Measurements from ENCODE around the gene DNAJC16. TPM values are rescaled to one million over a fixed set of nuclear protein-coding genes. Genes with fewer than 3 reads are reported as not detected.
"Not testable (repeated sequence)": the region's sequence is repeated elsewhere in the genome, so short reads cannot be mapped to it uniquely, and the experiment has no call there.

DNAJC16 gene
- total RNA-seq, 1 donor from 2014 or later: 19.8 TPM

- ATAC-seq: no peak
Measured at GRCh38 chr1:15507278-15507677, 19.4 kb upstream of the DNAJC16 start.

GRCh38 chr1:15508700-15509487 is 17.8 kb upstream of the DNAJC16 start:
- ATAC-seq: no peak

GRCh38 chr1:15509586-15509985 is 17.1 kb upstream of the DNAJC16 start:
- ATAC-seq: no peak

DNA sequence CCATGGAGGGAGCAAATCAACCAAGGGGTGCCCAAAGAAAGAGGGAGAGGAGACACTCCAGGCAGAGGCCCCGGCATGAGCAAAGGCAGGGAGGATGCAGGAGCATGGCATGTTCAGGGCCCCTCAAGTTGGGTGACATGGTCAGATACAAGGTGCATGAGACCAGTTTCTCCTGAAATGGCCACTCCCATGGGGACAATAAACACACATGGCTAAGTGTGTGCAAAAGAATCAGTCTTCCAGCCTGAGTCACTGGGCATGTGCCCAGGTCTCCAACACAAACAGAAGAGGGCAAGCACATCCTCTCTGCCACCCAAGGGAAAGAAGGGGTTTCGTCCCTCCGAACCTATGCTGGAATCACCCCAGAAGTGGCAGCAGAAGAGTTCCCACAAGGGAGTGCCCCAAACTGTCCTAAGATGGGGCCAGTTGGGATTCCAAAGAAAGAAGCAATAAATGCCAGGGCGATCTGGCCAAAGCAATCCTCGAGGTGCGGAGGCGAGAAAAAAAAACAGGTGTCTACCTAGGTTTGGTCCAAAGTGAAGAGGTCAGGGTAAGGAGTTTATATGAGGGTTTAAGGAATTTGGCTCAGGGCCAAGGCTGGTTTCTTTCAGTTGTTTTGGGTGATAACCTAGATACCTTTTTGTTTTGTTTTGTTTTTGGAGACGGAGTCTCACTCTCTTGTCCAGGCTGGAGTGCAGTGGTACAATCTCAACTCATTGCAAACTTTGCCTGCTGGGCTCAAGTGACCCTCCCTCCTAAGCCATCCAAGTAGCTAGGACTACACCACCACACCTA is 15.8 kb upstream of the DNAJC16 start:
- ATAC-seq: peak; percentile 69

GRCh38 chr1:15513192-15513591 is 13.5 kb upstream of the DNAJC16 start:
- no peak for ATAC-seq

DNA sequence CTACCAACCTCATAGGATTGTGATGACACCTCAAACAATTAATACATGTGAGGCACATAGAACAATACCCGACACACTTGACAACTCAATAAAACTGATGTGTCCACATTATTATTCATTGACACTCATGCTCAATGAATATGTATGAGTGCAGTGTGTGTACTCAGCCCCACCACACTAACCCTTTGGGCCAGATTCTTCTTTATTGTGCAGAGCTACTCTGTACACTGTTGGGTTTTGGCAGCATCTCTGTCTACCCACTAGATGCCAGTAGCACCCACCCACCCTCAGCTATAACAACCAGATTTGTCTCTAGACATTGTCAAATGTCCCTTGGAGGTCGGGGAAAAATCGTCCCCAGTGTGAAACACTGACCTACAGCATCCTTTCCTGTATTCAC is 12.7 kb upstream of the DNAJC16 start:
- no peak for ATAC-seq

DNA sequence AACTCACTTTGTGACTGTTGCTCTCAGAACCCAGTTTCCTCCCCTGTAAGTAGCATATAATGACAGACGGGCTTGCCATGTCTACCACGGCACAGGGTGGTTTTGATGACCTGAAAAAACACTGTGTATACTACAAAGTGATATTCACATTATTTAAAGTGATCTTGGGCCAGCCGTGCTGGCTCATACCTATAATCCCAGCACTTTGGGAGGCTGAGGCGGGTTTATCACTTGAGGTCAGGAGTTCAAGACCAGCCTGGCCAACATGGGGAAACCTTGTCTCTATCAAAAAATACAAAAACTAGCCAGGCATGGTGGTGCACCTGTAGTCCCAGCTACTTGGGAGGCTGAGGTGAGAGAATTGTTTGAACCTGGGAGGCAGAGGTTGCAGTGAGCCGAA is 12.1 kb upstream of the DNAJC16 start:
- ATAC-seq: not testable (repeated sequence)

DNA sequence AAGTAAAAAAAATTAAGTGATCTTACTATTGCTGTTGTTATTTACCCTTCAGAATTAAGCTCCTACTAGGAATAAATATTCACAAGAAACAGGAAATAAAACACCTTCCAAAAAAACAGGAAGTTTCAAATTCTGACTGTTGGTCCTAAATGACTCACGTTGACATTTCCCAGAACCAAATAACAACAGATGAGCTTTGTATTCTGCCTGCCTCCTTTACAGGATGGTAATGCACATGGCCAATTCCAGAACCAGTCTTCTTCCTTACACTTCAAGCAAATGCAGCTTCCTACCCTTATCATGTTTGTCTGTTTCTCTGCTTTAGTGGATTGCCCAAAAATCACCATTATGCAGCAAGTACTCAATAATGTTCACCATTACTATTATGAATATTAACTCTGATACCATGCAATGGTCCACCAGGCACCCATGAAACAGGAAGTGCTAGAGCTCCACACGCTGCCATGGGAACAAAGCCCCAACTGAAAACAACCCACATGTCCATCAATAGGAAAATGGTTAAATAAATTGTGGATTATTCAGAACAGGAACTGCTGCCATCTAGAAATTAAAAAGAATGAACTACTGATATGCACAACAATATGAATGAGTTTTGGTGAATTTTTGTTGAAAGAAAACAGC is 11.5 kb upstream of the DNAJC16 start:
- ATAC-seq: no peak

GRCh38 chr1:15519625-15520024 is 7.0 kb upstream of the DNAJC16 start:
- no peak for ATAC-seq

GRCh38 chr1:15521206-15521906 is 5.3 kb upstream of the DNAJC16 start:
- not testable (repeated sequence) for ATAC-seq

GRCh38 chr1:15522551-15522950 is 4.1 kb upstream of the DNAJC16 start:
- no peak for ATAC-seq

DNA sequence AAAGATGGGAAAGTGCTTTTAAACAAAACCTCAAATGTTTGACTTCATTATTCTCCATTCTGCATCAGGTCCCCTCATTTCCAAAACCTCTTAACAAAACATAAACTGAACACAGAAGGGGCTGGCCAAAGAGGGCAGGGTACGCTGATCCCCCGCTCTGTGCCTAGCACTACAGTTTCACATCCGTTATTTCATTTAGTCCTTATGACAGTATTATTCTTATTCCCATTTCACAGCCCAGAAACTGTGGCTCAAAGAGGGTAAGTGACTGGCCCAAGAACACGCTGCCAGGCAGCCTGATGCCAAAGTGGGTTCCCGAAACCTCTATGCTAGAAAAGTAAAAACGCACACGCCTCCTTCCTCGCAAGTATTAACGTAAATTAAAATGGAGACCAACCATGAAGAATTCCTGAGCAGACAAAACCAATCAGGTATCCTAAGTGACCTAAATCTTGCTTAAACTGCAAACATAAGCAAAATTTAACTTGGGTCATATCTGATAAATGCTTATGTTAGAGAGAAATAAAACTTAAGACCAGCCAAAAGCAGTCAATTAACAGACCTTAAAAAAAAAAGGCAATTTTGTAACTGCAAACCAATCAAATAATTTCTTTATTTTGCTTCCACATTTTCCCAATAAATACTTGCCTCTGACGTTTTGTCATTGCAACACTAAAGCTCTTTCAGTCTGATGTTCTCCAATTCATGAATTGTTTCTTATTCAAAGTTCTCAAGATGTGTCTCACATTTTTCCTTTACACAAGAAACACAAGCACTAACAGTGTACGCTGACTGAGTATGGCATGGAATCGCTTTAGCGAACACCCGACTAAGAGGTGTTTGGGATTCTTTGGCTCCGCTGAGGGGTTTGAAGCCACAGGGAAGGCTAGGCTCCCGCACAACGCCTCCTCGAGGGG is 3.3 kb upstream of the DNAJC16 start:
- no peak for ATAC-seq

DNA sequence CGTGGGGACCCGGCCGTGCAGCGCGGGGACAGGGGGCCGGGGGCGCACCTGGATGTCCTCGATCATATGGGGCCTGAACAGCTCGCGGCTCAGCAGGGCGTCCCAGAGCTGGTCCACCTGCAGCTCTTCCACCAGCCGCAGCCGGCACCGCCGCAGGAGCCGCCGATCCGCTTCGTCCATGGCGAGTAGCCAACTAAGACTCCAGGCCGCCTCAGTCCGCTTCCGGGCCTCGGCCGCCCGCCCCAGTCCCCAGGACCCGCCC is 2.7 kb upstream of the DNAJC16 start, which contains the start of gene CASP9:
TSS of gene CASP9 (minus strand) at position 195 of the 262 bp plus-strand sequence. CDS start at position 180, 15 bp downstream.
- ATAC-seq: no peak

- ATAC-seq: peak; percentile 81
Measured at GRCh38 chr1:15524283-15525049, 2.2 kb upstream of the DNAJC16 start.

GRCh38 chr1:15525050-15526020 is 1.3 kb upstream of the DNAJC16 start:
- ATAC-seq: no peak

- no peak for ATAC-seq
Measured at GRCh38 chr1:15526021-15526489, 593 bp upstream of the DNAJC16 start.

GRCh38 chr1:15531003-15531402 is 4.4 kb downstream of the DNAJC16 start:
- no peak for ATAC-seq

DNA sequence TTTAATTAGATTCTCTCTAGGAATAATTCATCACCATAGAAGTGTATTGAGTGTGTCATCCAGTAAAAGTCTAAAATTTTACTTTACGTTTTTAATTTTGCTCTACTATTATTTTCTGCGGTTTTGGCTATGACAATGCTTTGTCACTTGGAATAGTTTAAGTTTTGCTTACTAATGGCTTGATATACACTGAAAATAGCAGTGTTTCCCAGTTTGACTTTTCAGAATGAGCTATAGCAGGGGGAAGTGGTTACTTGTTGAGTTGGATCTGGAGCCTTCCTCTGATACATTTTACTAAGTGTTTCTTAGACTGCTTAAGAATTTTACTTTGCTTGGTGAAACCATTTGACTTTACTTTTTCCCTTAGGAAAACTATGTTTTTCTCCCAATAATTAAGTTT is 5.0 kb downstream of the DNAJC16 start:
- no peak for ATAC-seq

DNA sequence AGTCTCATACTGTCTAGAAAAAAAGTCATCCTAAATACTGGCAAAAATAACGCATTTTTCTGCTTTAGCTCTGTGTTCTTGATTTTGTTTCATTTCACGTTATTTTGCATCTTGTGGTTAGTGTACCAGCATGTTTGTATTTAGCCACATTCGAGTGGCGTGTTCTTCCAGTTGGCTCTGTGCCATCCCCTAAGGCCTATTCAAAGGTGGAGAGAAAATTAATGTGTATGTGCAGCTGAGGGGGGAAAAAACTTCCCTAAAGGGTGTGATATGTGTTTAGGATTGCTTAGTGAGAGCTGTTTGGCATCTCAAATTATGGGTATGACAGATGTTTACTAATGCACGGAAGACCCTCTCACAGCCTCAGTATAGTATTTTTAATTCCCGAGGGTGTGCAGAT is 12.1 kb downstream of the DNAJC16 start:
- no peak for ATAC-seq

- ATAC-seq: no peak
Measured at GRCh38 chr1:15540186-15540585, 13.5 kb downstream of the DNAJC16 start.
